H1 (cell line): ENCODE data around the gene NRXN3. TPM values are rescaled to one million over a fixed set of nuclear protein-coding genes. Genes with fewer than 3 reads are reported as not detected.

Experiments
- CTBP2 ChIP-seq: IDR thresholded peaks from 2 replicates; pipeline ENCODE4 v1.7.0; 2011; ENCODE audit warnings: borderline replicate concordance, mild to moderate bottlenecking, moderate library complexity, mixed read lengths, low read length; ENCODE audit not compliant: insufficient read depth, insufficient read length
- EZH2 ChIP-seq: fragments of 200-600 bp; sonication (generic); IDR thresholded peaks from 2 replicates; pipeline ENCODE4 v1.7.1; 2012; ENCODE audit warnings: low read depth, mild to moderate bottlenecking, moderate library complexity, low read length, inconsistent platforms; ENCODE audit not compliant: severe bottlenecking
- polyA plus RNA-seq, 7 experiments: library from polyadenylated mRNA; depleted of rRNA in 3 of 7; stranded (reverse) in 5 of 7; unstranded in 2 of 7; fragments of >200 nt in 5 of 7; fragments of 200-250 nt in 2 of 7; gene quantifications; 1 replicate in 5 of 7; 2 replicates in 1 of 7; 4 replicates in 1 of 7; pipeline versions ENCODE4 v1.2.1 to v1.2.3, GENCODE V29; 2011 to 2013; ENCODE audit warnings: missing spikeins in 2 of 7, mixed read lengths in 2 of 7
- total RNA-seq: library from RNA; stranded (reverse); fragmentation: NEBNext Ultra II Directional; extraction: Animal tissue kit (Norgen Biotek cat#: 25700); gene quantifications from 2 replicates; pipeline ENCODE4 v1.2.1, GENCODE V29; 2021
- TF ChIP-seq, protein P1 (sequence below): IDR thresholded peaks from 2 replicates; pipeline ENCODE4 v1.6.1; 2011; ENCODE audit warnings: low read length, improper control_type of control experiment

Gene NRXN3
- total and polyA plus RNA-seq, 2 of the 8 experiments (the other 6 are each of a cell fraction or from before 2014, with no cell fraction given): 2.6 to 4.1 TPM

DNA sequence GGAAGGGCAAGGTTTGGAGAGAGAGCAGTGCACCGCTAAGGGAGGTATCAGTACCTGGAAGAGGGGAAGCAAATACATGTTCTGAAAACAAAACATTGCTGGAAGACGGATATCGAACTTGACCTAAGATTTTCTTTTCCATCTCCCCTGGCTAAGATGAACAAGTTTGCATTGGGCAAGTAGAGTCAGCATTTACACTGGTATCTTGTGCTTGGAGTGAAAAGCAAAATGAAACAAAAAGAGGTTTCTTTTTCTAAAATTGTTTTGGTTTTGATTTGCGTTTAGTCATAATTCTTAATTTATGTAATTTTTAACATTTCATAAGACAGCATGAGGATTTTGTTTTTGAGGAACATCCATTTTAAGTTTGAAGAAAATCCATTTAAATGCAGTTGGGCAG is 881.6 kb downstream of the NRXN3 start (continued):
- TF ChIP-seq EZH2: no peak
- no peak for TF ChIP-seq CTBP2
- TF ChIP-seq, protein P1, sequence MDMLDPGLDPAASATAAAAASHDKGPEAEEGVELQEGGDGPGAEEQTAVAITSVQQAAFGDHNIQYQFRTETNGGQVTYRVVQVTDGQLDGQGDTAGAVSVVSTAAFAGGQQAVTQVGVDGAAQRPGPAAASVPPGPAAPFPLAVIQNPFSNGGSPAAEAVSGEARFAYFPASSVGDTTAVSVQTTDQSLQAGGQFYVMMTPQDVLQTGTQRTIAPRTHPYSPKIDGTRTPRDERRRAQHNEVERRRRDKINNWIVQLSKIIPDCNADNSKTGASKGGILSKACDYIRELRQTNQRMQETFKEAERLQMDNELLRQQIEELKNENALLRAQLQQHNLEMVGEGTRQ: no peak
